Fibroblast of villous mesenchyme (primary cell): Measurements from ENCODE around the gene IRF9. TPM values are rescaled to one million over a fixed set of nuclear protein-coding genes. Genes with fewer than 3 reads are reported as not detected.
A peak's percentile ranks its signal among the peaks of the same experiment; 100 is the strongest.

Experiments
- DNase-seq: peaks from one replicate; pipeline ENCODE4 v3.0.0-alpha.2; 2010; ENCODE audit warnings: low read depth
- H3K4me3 ChIP-seq: 2 replicates; pipeline ENCODE4 v1.5.1; 2011; ENCODE audit warnings: low read depth, mild to moderate bottlenecking, low read length
- CTCF ChIP-seq: IDR thresholded peaks from 2 replicates; pipeline ENCODE4 v1.5.1; 2012; ENCODE audit warnings: low read depth, mild to moderate bottlenecking, low read length; ENCODE audit not compliant: insufficient read depth
- total RNA-seq: library from RNA; depleted of rRNA; stranded (reverse); fragments of >200 nt; gene quantifications from 2 replicates; pipeline ENCODE4 v1.2.3, GENCODE V29; 2012

The IRF9 gene
- total RNA-seq, 1 donor: 96.7 TPM

- DNase-seq: peak; percentile 16
- TF ChIP-seq CTCF: no peak
- H3K4me3 ChIP-seq: no peak overlapping the region
Measured at GRCh38 chr14:24143511-24143910, 17.6 kb upstream of the IRF9 start.

GRCh38 chr14:24144451-24144850 is 16.6 kb upstream of the IRF9 start:
- TF ChIP-seq CTCF: no peak
- no peak overlapping the region for H3K4me3 ChIP-seq
- no peak for DNase-seq

GRCh38 chr14:24145219-24145618 is 15.8 kb upstream of the IRF9 start:
- TF ChIP-seq CTCF: no peak
- DNase-seq: no peak
- H3K4me3 ChIP-seq: peak overlapping the region; percentile 87

GRCh38 chr14:24145690-24146452 is 15.2 kb upstream of the IRF9 start:
- no peak for TF ChIP-seq CTCF
- DNase-seq: peak; percentile 12

GRCh38 chr14:24146453-24146977 is 14.6 kb upstream of the IRF9 start, which contains the start of gene PSME2:
Gene PSME2 (minus strand): TSS chr14:24146610. CDS start chr14:24146581, 29 bp downstream.
- peak within 1 kb of the TSS; percentile 87 for H3K4me3 ChIP-seq
- TF ChIP-seq CTCF: no peak
- peak; percentile 98 for DNase-seq

More at GRCh38 chr14:24145690-24146452, 15.2 kb upstream of the IRF9 start:
- peak overlapping the region; percentile 87 for H3K4me3 ChIP-seq

GRCh38 chr14:24146978-24147760 is 13.9 kb upstream of the IRF9 start, which contains the start of gene RNF31:
Gene RNF31 (plus strand): TSS chr14:24147498. CDS start chr14:24147699, 201 bp downstream.
- peak within 1 kb of the TSS; percentile 87 for H3K4me3 ChIP-seq
- TF ChIP-seq CTCF: no peak
- DNase-seq: peak; percentile 98
